ENCODE results near the gene ZNF658.
A peak's percentile ranks its signal among the peaks of the same experiment; 100 is the strongest.
"Not testable (repeated sequence)": the region's sequence is repeated elsewhere in the genome, so short reads cannot be mapped to it uniquely, and the experiment has no call there.

The ZNF658 gene

GRCh38 chr9:66900490-66901131 is at the start of gene ZNF658:
TSS of gene ZNF658 (plus strand) at chr9:66900725. CDS start at chr9:66903562, 2,837 bp downstream.
- peak; percentile 35 to 51 for DNase-seq (ENCODE audit: low read depth in 2 of 2)

- DNase-seq (ENCODE audit: low read depth in 2 of 2), result not testable (repeated sequence)
Measured at GRCh38 chr9:66861732-66862131, 38.8 kb upstream of the ZNF658 start.

DNA sequence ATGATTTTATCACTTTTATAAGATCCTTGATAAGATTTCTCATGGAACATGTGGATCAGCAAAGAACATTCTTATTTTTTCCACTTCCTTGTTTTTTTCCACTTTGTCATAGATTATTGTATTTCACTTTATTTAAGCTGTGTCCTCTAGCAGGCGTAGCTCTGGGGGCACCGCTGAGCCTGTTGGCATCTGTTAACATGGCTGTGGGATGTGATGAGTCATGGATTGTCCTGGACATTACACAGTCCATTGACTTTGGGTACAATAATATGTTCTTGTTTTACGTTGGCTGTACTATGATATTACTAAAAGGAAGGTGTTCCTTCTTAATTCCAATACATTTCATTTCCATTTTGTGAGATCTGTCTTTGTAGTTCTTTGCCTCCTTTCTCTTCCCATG is 31.9 kb upstream of the ZNF658 start:
- not testable (repeated sequence) for DNase-seq (ENCODE audit: low read depth in 2 of 2)

DNA sequence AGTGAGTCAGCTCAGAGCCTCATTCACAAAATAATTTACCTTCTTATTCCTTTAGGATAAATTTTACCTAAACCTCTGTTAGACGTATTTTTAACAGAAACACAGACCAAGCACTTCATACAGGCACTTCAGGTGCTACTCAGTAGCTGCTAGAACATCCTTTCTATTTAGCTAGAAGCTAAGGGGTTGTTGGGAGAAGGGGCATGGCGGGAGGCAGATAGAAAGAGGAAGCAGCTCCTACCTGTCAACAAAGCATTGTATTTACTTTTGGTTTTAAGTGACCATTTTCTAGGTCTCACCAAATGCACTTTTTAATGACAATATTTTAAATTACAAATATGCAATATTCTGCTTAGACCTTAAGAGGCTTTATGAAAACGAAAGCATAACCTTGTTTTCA is 19.9 kb upstream of the ZNF658 start:
- not testable (repeated sequence) for DNase-seq (ENCODE audit: low read depth in 2 of 2)

DNA sequence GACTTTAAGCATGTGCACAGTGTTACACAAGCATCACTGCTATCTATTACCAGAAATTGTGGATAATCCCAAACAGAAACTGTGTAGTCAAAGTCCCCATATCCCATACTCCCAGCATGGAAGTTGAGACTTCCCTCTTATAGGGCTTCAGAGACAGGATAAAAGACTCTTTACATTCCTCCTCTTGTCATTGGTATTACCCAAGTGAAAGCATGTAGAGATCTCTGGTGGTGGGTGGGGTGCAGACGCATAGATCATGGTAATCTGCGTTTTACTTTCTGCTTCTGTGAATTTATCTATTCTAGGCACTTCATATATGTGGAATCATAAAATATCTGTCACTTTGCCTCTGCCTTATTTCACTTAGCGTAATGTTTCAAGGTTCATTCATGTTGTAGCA is 18.7 kb upstream of the ZNF658 start:
- DNase-seq (ENCODE audit: low read depth in 2 of 2), result not testable (repeated sequence)

GRCh38 chr9:66890334-66890733 is 10.2 kb upstream of the ZNF658 start:
- DNase-seq (ENCODE audit: low read depth in 2 of 2), result not testable (repeated sequence)

DNA sequence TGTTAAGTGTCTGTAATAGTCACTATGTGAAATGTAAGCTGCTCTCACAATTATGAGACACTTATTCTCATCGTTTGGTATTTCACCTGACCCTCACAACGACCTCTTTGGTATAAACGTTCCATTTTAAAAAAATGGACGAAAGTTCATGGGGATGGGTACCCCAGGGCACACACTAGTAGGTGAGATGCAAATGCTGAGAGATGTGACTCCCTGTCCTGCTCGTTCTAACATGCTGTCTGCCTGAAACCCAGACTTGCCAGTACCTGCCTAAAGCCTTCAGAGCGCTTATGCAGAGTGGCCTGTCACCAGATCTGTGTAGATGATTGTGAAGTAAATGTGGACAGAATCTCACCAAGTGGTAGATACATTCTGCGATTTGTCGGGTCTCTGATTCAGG is 616 bp downstream of the ZNF658 start:
- DNase-seq (ENCODE audit: low read depth in 2 of 2), result not testable (repeated sequence)

DNA sequence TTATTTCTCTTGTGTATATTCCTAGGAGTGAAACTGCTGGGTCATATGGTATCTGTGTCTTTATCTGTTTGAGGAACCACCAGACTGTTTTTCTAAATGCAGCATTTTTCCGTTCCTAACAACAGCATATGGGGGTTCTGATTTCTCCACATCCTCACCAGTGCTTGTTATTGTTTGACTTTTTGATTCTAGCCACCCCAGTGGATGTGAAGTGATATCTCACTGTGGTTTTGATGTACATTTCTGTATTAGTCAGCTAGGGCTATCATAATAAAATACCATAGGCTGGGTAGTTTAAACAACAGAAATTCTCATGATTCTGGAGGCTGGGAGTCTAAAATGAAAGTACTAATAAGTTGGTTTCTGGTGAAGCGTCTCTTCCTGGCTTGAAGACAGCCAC is 9.0 kb downstream of the ZNF658 start:
- DNase-seq (ENCODE audit: low read depth in 2 of 2), result not testable (repeated sequence)

DNA sequence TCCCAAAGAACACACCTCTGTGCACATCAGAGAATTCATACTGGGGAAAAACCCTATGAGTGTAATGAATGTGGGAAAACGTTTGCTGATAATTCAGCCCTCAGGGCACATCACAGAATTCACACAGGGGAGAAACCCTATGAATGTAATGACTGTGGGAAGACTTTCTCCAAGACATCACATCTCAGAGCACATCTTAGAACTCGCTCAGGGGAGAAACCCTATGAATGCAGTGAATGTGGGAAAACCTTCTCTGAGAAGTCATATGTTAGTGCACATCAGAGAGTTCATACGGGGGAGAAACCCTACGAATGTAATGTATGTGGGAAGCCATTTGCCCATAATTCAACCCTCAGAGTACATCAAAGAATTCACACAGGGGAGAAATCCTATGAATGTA is 19.5 kb downstream of the ZNF658 start:
- DNase-seq (ENCODE audit: low read depth in 2 of 2), result not testable (repeated sequence)

GRCh38 chr9:66936194-66936870 is 35.8 kb downstream of the ZNF658 start:
- not testable (repeated sequence) for DNase-seq (ENCODE audit: low read depth in 2 of 2)

- not testable (repeated sequence) for DNase-seq (ENCODE audit: low read depth in 2 of 2)
Measured at GRCh38 chr9:66937662-66938061, 37.1 kb downstream of the ZNF658 start.

DNA sequence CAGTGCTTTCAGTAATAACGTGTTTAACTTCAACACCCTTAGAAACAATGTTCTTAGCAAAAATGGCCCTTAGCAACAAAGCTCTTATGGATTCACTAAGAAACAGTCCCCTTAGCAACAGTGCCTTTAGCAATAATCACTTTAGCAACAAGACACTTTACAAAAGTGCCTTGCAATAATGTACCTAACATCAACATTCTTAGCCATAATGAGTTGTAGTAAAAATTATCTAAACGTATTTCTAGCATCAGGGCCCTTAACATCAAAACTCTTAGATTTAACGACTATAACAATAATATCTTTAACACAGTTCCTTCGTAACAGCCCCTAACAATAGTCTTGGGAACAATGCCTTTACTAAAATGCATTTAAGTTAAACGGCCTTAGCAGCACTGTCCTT is 37.8 kb downstream of the ZNF658 start:
- not testable (repeated sequence) for DNase-seq (ENCODE audit: low read depth in 2 of 2)

- DNase-seq (ENCODE audit: low read depth in 2 of 2), result not testable (repeated sequence)
Measured at GRCh38 chr9:66939878-66940830, 39.6 kb downstream of the ZNF658 start.

DNA sequence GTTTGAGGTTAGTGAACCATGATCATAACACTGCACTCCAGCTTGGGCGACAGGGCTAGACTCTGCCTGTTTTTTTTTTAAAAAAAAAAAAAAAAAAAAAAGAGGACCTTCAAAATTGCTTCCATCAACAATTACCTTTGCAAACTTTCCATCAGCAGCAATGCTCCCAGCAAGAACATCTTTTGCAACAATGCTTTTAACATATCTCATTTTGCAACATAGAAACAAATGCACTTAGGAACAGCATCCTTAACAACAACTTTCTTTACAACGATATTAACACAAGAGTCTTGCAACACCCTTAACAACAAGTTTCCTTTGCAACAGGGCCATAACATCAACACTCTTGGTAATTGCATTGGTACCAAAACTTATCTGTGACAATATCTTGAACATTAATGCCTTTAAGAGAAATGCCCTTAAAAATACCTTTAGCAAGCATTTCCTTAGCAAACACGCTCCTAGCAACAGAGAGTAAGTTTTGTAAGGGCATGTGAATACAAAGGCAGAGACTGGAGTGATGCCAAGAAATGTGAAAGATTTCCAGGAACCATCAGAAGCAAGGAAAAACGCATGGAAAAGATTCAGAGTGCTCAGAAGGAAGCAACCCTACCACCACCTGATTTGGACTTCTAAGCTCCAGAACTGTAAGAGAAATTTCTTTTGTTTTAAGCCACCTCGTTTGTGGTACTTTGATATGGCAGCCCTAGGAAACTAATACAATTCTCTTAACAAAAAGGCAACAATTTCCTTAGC is 42.1 kb downstream of the ZNF658 start:
- not testable (repeated sequence) for DNase-seq (ENCODE audit: low read depth in 2 of 2)

DNA sequence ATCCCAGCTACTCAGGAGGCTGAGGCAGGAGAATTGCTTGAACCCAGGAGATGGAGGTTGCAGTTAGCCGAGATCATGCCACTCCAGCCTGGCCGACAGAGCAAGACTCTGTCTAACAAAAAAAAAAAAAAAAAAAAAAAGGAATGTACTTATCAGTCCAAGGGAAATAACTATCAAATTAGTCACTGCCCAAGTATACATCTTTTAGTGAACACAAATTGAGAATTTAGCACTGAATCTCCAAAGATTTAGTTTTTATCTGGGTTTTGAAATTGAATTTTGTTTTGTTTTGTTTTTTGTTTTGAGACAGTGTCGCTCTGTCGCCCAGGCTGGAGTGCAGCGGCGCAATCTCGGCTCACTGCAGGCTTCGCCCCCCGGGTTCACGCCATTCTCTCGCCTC is 52.1 kb downstream of the ZNF658 start:
- DNase-seq (ENCODE audit: low read depth in 2 of 2), result not testable (repeated sequence)

Data from stimulated activated CD8-positive, alpha-beta memory T cell treated with anti-CD3 and anti-CD28 coated beads, Interleukin-15, amount 100 ng/mL, for 4 hours (primary cell).